SIG-M5 treated with dmso at 0.1 percent for 504 hours (cell line): ENCODE measurements around the gene ABHD11.
A peak's percentile ranks its signal among the peaks of the same experiment; 100 is the strongest.
"Not testable (repeated sequence)": the region's sequence is repeated elsewhere in the genome, so short reads cannot be mapped to it uniquely, and the experiment has no call there.

ENCODE experiments used
- DNase-seq: peaks from one replicate; lab custom pipeline; 2025; ENCODE audit not compliant: unreplicated experiment; lab: John Stamatoyannopoulos, UW

ABHD11 gene

GRCh38 chr7:73720443-73720842 is 18.2 kb downstream of the ABHD11 start:
- not testable (repeated sequence) for DNase-seq

- no peak for DNase-seq
Observed at GRCh38 chr7:73719806-73720169, 18.8 kb downstream of the ABHD11 start.

- DNase-seq: peak; percentile 51
Observed at GRCh38 chr7:73718905-73719805, 19.4 kb downstream of the ABHD11 start, which contains the start of gene STX1A. TSS of gene STX1A (minus strand) at chr7:73719669. CDS start at chr7:73719631, 38 bp downstream.

GRCh38 chr7:73718438-73718881 is 20.1 kb downstream of the ABHD11 start:
- DNase-seq: no peak

GRCh38 chr7:73717991-73718405 is 20.6 kb downstream of the ABHD11 start:
- DNase-seq: peak; percentile 93

GRCh38 chr7:73717025-73717807 is 21.4 kb downstream of the ABHD11 start:
- DNase-seq: no peak

- DNase-seq: no peak
Observed at GRCh38 chr7:73716318-73716890, 22.2 kb downstream of the ABHD11 start.

- DNase-seq: peak; percentile 97
Observed at GRCh38 chr7:73715648-73716317, 22.8 kb downstream of the ABHD11 start.

GRCh38 chr7:73713319-73713718 is 25.3 kb downstream of the ABHD11 start:
- not testable (repeated sequence) for DNase-seq

- no peak for DNase-seq
Observed at GRCh38 chr7:73712773-73713172, 25.8 kb downstream of the ABHD11 start.

GRCh38 chr7:73708961-73709549 is 29.5 kb downstream of the ABHD11 start:
- DNase-seq: no peak

GRCh38 chr7:73707045-73707631 is 31.5 kb downstream of the ABHD11 start:
- DNase-seq: peak; percentile 26

GRCh38 chr7:73706126-73707044 is 32.2 kb downstream of the ABHD11 start:
- no peak for DNase-seq

GRCh38 chr7:73705551-73705920 is 33.1 kb downstream of the ABHD11 start:
- no peak for DNase-seq

- no peak for DNase-seq
Observed at GRCh38 chr7:73704640-73705550, 33.7 kb downstream of the ABHD11 start.

GRCh38 chr7:73703757-73704639 is 34.6 kb downstream of the ABHD11 start:
- DNase-seq: no peak

GRCh38 chr7:73703225-73703624 is 35.4 kb downstream of the ABHD11 start:
- DNase-seq: no peak
